ENCODE results near the gene SPPL3.

DNA sequence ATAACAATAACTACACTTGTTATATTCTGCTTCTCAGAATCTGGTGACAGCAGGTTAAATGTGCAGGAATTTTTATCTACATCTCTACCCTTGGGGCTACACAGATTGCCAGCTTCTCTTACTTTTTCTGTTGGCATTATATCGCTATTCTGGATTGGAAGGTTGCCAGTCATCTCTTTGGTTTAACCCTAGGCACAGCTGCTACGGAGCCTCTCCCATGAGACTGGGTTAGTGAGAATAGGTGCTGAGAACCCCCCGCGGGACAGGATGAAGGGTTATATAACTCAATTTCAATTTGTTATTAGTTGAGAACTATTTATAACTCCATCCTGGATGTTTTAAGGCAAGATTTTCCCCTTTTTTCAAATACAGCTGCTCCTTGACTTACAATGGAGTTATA is 105.5 kb downstream of the SPPL3 start:
- TF ChIP-seq POLR2AphosphoS5 (IDR thresholded peaks at IDR 0.05; ENCODE audit: low read depth, low read length) (no peak), SIN3A (IDR thresholded peaks at IDR 0.05; ENCODE audit: low read depth) (no peak), EZH2phosphoT487 (IDR thresholded peaks at IDR 0.05; ENCODE audit: borderline replicate concordance) (no peak), YY1 (IDR thresholded peaks at IDR 0.05; ENCODE audit: extremely low read depth, insufficient replicate concordance, low read depth, low read length) (no peak), ZFX (IDR thresholded peaks at IDR 0.05) (no peak), REST (IDR thresholded peaks at IDR 0.05; ENCODE audit: low read depth) (no peak), EZH2 (IDR thresholded peaks at IDR 0.05) (no peak), ZNF274 (IDR thresholded peaks at IDR 0.05; ENCODE audit: low read depth, low read length) (no peak)
- TF ChIP-seq, protein P1, sequence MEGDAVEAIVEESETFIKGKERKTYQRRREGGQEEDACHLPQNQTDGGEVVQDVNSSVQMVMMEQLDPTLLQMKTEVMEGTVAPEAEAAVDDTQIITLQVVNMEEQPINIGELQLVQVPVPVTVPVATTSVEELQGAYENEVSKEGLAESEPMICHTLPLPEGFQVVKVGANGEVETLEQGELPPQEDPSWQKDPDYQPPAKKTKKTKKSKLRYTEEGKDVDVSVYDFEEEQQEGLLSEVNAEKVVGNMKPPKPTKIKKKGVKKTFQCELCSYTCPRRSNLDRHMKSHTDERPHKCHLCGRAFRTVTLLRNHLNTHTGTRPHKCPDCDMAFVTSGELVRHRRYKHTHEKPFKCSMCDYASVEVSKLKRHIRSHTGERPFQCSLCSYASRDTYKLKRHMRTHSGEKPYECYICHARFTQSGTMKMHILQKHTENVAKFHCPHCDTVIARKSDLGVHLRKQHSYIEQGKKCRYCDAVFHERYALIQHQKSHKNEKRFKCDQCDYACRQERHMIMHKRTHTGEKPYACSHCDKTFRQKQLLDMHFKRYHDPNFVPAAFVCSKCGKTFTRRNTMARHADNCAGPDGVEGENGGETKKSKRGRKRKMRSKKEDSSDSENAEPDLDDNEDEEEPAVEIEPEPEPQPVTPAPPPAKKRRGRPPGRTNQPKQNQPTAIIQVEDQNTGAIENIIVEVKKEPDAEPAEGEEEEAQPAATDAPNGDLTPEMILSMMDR (IDR thresholded peaks at IDR 0.05 in 2 of 3, conservative IDR thresholded peaks at IDR 0.05 in 1 of 3; ENCODE audit: borderline replicate concordance in 1 of 3, insufficient read depth in 1 of 3, low read depth in 2 of 3, low read length in 2 of 3) = no peak
- TF ChIP-seq, protein P2, sequence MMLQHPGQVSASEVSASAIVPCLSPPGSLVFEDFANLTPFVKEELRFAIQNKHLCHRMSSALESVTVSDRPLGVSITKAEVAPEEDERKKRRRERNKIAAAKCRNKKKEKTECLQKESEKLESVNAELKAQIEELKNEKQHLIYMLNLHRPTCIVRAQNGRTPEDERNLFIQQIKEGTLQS (IDR thresholded peaks at IDR 0.05) = no peak

All from HCT116 (cell line).